MM.1S (cell line): ENCODE data around the gene NFYA.
A peak's percentile ranks its signal among the peaks of the same experiment; 100 is the strongest.

Source experiments
- DNase-seq: peaks from one replicate; pipeline ENCODE4 v3.0.0-alpha.2; 2015
- H2AFZ ChIP-seq: fragments of 300-600 bp; sonication (generic); 2 replicates; pipeline ENCODE4 v1.6.0; 2016; ENCODE audit warnings: antibody characterized with exemption, low read length
- H3F3A ChIP-seq: fragments of 300-600 bp; sonication (generic); 2 replicates; pipeline ENCODE4 v1.6.1; 2016; ENCODE audit warnings: mild to moderate bottlenecking, antibody characterized with exemption, low read length, moderate library complexity, mixed read lengths; ENCODE audit not compliant: insufficient read depth
- H3K27ac ChIP-seq: fragments of 300-600 bp; sonication (generic); 2 replicates; pipeline ENCODE4 v1.5.1; 2016; ENCODE audit warnings: mild to moderate bottlenecking, low read length
- H3K27me3 ChIP-seq: fragments of 300-600 bp; sonication (generic); replicated peaks from 2 replicates; pipeline ENCODE4 v1.6.0; 2016; ENCODE audit warnings: low read length; ENCODE audit not compliant: insufficient read depth
- H3K36me3 ChIP-seq: fragments of 300-600 bp; sonication (generic); replicated peaks from 2 replicates; pipeline ENCODE4 v1.6.1; 2016; ENCODE audit warnings: mild to moderate bottlenecking, low read length, mixed read lengths; ENCODE audit not compliant: insufficient read depth
- H3K4me1 ChIP-seq: fragments of 300-600 bp; sonication (generic); 2 replicates; pipeline ENCODE4 v1.6.1; 2016; ENCODE audit warnings: low read length, mixed read lengths
- H3K4me2 ChIP-seq: fragments of 300-600 bp; sonication (generic); 2 replicates; pipeline ENCODE4 v1.6.0; 2016; ENCODE audit warnings: low read depth, low read length
- H3K4me3 ChIP-seq: fragments of 300-600 bp; sonication (generic); 2 replicates; pipeline ENCODE4 v1.5.1; 2016; ENCODE audit warnings: low read length, mixed read lengths
- H3K79me2 ChIP-seq: fragments of 300-600 bp; sonication (generic); 2 replicates; pipeline ENCODE4 v1.6.1; 2016; ENCODE audit warnings: mixed run types, low read length, mixed read lengths
- H3K9ac ChIP-seq: fragments of 300-600 bp; sonication (generic); 2 replicates; pipeline ENCODE4 v1.6.1; 2016; ENCODE audit warnings: low read length, mixed read lengths
- H3K9me2 ChIP-seq: fragments of 300-600 bp; sonication (generic); replicated peaks from 2 replicates; pipeline ENCODE4 v1.6.1; 2016; ENCODE audit warnings: mild to moderate bottlenecking, low read length, mixed read lengths; ENCODE audit not compliant: insufficient read depth
- H3K9me3 ChIP-seq: fragments of 300-600 bp; sonication (generic); replicated peaks from 2 replicates; pipeline ENCODE4 v1.6.1; 2016; ENCODE audit warnings: mild to moderate bottlenecking, low read length, mixed read lengths; ENCODE audit not compliant: insufficient read depth
- H4K20me1 ChIP-seq: fragments of 300-600 bp; sonication (generic); 2 replicates; pipeline ENCODE4 v1.6.1; 2016; ENCODE audit warnings: mild to moderate bottlenecking, low read length, moderate library complexity, mixed read lengths; ENCODE audit not compliant: insufficient read depth
- CTCF ChIP-seq: fragments of 300-600 bp; sonication (generic); IDR thresholded peaks from 2 replicates; pipeline ENCODE4 v1.5.1; 2016; ENCODE audit warnings: antibody characterized with exemption, low read length, mixed read lengths
- EZH2 ChIP-seq: fragments of 300-600 bp; sonication (generic); optimal IDR thresholded peaks from 2 replicates; pipeline ENCODE3; 2017; ENCODE audit warnings: low read depth, mild to moderate bottlenecking, antibody characterized with exemption, low read length, mixed read lengths
- EZH2phosphoT487 ChIP-seq: fragments of 300-600 bp; sonication (generic); IDR thresholded peaks from 2 replicates; pipeline ENCODE4 v1.6.1; 2018; ENCODE audit warnings: antibody characterized with exemption, low read length

The NFYA gene

GRCh38 chr6:41072836-41073202 lies at the start of gene NFYA:
Gene NFYA (plus strand): TSS chr6:41072974. CDS start chr6:41079090, 6,116 bp downstream.
- H3K9ac ChIP-seq = peak within 1 kb of the TSS; percentile 99
- H3F3A ChIP-seq = peaks cover 23% of the 10 kb centered on the region
- no peaks in the 10 kb centered on the region for H3K9me2 ChIP-seq
- TF ChIP-seq EZH2phosphoT487 (no peak), EZH2 (no peak), CTCF (no peak)
- peaks cover 56% of the 10 kb centered on the region for H3K79me2 ChIP-seq
- no peaks in the 10 kb centered on the region for H3K4me1 ChIP-seq
- peak within 1 kb of the TSS; percentile 76 for H3K4me2 ChIP-seq
- no peaks in the 10 kb centered on the region for H4K20me1 ChIP-seq
- peak within 1 kb of the TSS; percentile 99 for H3K27ac ChIP-seq
- H2AFZ ChIP-seq = peak within 1 kb of the TSS; percentile 84
- peak within 1 kb of the TSS; percentile 95 for H3K4me3 ChIP-seq
- no peak for DNase-seq
- no peaks in the 10 kb centered on the region for H3K27me3 ChIP-seq
- H3K36me3 ChIP-seq = no peaks in the 10 kb centered on the region
- no peaks in the 10 kb centered on the region for H3K9me3 ChIP-seq

- Histone ChIP-seq H3K9me3 (no peaks in the 10 kb centered on the region), H3K9ac (no peak overlapping the region), H3K4me2 (no peak overlapping the region), H3K27ac (no peak overlapping the region), H3K79me2 (no peaks in the 10 kb centered on the region), H3F3A (peaks cover 10% of the 10 kb centered on the region), H3K4me3 (no peak overlapping the region), H3K4me1 (peaks cover 8% of the 10 kb centered on the region; the same call in 1 of the 2 replicates), H4K20me1 (no peaks in the 10 kb centered on the region), H3K9me2 (no peaks in the 10 kb centered on the region), H3K36me3 (no peaks in the 10 kb centered on the region), H3K27me3 (no peaks in the 10 kb centered on the region), H2AFZ (no peak overlapping the region)
- no peak for DNase-seq
- TF ChIP-seq EZH2phosphoT487 (no peak), EZH2 (no peak), CTCF (no peak)
These were observed 49.7 kb upstream of the NFYA start for GRCh38 chr6:41023114-41023513.

GRCh38 chr6:41025966-41026530 lies 46.7 kb upstream of the NFYA start:
- peaks cover 10% of the 10 kb centered on the region for H3F3A ChIP-seq
- no peak overlapping the region for H3K9ac ChIP-seq
- no peak overlapping the region for H3K4me3 ChIP-seq
- no peaks in the 10 kb centered on the region for H3K9me3 ChIP-seq
- no peak for DNase-seq
- no peaks in the 10 kb centered on the region for H3K9me2 ChIP-seq
- H3K36me3 ChIP-seq = no peaks in the 10 kb centered on the region
- peaks cover 13% of the 10 kb centered on the region for H3K4me1 ChIP-seq
- TF ChIP-seq EZH2 (no peak), EZH2phosphoT487 (no peak), CTCF (no peak)
- no peak overlapping the region for H2AFZ ChIP-seq
- H4K20me1 ChIP-seq = no peaks in the 10 kb centered on the region
- H3K27me3 ChIP-seq = no peaks in the 10 kb centered on the region
- no peak overlapping the region for H3K27ac ChIP-seq
- no peak overlapping the region for H3K4me2 ChIP-seq
- H3K79me2 ChIP-seq = no peaks in the 10 kb centered on the region
